Measurements from ENCODE around the gene ARSG.
"Not testable (repeated sequence)": the region's sequence is repeated elsewhere in the genome, so short reads cannot be mapped to it uniquely, and the experiment has no call there.

The ARSG gene

DNA sequence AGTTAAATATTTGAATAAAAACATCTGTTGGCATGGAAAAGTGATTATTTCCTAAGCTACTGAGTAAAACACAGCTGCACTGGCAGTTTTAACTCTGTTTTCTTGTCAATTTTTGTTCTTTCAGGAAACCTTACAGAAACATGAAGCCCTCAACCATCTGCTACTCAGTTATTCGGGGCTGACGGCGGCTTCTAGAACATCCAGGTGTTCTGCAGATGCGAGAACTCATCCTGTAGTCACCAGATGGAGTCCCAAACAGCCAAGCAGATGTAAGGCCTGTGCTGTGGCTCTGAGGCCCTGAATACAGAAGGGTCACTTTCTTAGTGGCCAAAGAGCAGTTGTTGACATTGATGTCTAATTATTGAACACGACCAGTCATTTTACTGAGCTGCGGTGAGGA lies 15.5 kb downstream of the ARSG start:
- DNase-seq (ENCODE audit: low read depth in 2 of 2), result no peak

DNA sequence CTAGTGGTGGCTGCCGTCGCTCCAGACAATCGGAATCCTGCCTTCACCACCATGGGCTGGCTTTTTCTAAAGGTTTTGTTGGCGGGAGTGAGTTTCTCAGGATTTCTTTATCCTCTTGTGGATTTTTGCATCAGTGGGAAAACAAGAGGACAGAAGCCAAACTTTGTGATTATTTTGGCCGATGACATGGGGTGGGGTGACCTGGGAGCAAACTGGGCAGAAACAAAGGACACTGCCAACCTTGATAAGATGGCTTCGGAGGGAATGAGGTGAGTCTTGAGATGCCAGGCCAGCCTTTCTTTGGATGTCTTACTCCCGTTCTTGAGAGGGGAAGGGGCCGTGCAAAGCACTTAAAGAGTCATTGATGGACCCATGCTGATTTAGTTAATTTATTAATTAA lies 16.1 kb downstream of the ARSG start:
- no peak for DNase-seq (ENCODE audit: low read depth in 2 of 2)

DNA sequence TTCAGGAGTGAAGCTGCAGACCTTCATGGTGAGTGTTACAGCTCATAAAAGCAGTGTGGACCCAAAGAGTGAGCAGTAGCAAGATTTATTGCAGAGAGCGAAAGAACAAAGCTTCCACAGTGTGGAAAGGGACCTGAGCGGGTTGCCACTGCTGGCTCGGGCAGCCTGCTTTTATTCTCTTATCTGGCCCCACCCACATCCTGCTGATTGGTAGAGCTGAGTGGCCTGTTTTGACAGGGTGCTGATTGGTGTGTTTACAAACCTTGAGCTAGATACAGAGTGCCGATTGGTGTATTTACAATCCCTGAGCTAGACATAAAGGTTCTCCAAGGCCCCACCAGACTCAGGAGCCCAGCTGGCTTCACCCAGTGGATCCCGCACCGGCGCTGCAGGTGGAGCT lies 17.2 kb downstream of the ARSG start:
- not testable (repeated sequence) for DNase-seq (ENCODE audit: low read depth in 2 of 2)

DNA sequence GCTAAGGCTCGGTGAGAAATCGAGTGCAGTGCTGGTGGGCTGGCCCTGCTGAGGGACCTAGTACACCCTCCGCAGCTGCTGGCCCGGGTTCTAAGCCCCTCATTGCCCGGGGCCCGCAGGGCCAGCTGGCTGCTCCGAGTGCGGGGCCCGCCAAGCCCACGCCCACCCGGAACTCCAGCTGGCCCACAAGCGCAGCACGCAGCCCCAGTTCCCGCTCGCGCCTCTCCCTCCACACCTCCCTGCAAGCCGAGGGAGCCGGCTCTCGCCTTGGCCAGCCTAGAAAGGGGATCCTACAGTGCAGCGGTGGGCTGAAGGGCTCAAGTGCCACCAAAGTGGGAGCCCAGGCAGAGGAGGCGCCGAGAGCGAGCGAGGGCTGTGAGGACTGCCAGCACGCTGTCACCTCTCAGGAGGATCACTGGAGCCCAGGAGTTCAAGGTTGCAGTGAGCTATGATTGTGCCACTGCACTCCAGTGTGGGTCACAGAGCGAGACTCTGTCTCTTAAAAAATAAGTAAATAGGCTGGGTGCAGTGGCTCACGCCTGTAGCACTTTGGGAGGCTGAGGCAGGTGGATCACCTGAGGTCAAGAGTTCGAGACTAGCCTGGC lies 17.9 kb downstream of the ARSG start:
- not testable (repeated sequence) for DNase-seq (ENCODE audit: low read depth in 2 of 2)

DNA sequence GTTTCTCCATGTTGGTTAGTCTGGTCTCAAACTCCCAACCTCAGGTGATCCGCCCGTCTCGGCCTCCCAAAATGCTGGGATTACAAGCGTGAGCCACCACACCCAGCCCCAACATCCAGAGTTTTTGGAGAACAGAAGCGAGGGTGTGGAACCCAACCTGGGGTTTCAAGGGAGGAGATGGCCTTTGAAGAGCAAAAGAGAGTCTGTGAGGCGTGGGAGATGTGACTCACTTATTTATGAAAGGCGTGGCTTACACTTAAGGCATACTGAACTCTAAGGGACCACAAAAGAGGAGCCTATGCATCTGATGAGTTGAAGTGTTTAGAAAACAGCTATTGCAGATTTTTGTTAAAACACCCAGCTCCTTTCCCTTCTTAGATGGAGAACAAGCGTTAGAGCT lies 18.9 kb downstream of the ARSG start:
- peak in 1 of 2 donors; percentile 40 for DNase-seq (ENCODE audit: low read depth in 2 of 2)

DNA sequence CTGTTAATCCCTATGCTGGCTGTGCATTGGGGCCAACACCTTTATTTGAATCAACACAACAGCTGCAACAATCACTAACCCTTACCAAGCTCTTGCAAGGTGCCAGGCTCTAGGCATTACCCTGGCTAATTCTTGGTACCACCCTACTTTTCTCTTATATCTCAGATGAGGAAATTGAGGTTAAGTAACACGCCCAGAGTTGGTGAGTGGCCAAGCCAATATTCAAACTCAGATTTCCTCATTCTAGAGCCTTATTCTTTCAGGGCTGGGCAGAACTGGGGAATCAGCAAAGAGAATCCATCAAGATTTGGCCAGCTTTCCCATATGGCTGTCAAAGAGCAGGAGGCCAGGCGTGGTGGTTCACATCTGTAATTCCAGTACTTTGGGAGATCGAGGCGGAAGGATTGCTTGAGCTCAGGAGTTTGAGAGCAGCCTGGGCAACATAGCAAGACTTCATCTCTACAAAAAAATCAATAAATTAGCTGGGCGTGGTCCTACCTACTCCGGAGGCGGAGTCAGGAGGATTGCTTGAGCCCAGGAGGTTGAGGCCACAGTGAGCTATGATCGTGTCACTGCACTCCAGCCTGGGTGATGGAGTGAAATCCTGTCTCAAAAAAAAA lies 23.7 kb downstream of the ARSG start:
- DNase-seq (ENCODE audit: low read depth in 2 of 2), result no peak

DNA sequence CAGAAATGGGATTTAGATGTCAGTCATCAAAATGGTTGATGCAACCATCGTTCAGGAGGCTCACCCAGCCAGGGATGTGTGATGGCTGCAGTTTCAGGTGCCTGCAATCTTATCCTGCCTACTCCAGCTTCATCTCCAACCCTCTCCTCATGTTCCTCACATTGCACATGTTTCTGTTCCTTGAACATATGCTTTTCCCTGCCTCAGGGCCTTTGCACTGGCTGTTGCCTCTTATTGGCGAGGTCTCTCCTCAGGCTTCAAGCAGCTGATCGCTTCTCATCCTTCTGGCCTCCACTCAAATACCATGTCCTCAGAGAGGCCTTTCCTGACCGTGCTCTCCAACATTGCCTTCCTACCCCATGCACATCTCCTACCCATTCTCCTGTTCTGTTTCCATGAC lies 24.6 kb downstream of the ARSG start:
- DNase-seq (ENCODE audit: low read depth in 2 of 2), result no peak

DNA sequence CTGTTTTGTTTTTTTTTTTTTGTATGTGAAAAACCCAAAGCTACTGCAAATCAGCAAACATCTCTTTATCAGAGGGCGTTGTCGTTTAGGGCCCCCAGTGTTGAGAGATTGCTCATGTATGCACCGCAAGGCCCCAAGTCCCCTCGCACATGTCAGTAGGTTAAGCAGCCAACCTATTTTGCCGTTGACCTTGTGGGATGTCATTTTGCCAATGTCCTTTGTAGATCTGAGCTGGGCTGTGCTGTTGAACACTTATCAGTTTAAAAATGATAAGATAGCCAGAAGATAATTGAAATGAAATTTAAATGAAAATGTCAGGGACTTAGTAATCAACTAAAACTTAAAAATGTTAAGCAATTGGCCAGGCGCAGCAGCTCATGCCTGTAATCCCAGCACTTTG lies 26.2 kb downstream of the ARSG start:
- DNase-seq (ENCODE audit: low read depth in 2 of 2), result no peak

DNA sequence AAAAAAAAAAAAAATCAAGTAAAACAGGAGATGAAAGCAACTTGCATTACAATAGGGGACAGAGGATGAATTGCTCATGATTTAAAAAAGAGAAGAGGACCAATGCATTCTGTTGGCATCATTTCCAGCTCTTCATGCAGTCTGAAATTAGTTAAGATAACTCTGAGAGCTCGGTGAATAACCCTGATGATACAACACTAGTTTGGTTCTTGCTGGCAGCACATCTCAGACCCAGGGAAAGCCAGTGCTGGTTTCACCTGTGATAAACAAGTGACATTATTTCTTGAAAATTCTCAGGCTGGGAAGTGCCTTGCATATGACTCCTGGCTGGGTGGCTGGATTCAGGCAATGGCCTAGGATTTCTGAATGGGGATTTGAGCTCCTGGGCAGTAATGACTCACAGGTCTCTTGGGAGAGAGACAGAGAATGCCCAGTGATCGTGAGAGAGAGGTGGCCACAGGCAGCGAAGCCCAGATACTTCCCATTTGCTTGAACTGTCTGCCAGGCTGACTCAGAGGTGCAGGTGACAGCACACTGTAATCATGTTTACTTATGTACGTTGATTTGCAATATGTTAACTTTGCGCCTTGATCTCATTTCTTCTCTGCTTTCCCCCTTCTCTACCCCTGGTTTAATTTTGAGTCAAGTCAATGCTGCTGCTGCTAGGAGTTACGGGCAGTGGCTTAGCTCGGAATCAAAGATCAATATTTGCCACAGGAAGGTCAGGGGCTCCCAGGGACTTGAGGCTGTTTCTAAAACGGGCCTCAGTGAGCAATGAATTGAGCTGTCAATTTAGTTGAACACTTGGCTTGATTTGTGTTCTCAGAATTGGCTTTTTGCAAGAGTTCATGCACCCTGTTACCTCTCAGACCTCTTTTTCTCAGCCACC lies 27.1 kb downstream of the ARSG start:
- no peak for DNase-seq (ENCODE audit: low read depth in 2 of 2)

DNA sequence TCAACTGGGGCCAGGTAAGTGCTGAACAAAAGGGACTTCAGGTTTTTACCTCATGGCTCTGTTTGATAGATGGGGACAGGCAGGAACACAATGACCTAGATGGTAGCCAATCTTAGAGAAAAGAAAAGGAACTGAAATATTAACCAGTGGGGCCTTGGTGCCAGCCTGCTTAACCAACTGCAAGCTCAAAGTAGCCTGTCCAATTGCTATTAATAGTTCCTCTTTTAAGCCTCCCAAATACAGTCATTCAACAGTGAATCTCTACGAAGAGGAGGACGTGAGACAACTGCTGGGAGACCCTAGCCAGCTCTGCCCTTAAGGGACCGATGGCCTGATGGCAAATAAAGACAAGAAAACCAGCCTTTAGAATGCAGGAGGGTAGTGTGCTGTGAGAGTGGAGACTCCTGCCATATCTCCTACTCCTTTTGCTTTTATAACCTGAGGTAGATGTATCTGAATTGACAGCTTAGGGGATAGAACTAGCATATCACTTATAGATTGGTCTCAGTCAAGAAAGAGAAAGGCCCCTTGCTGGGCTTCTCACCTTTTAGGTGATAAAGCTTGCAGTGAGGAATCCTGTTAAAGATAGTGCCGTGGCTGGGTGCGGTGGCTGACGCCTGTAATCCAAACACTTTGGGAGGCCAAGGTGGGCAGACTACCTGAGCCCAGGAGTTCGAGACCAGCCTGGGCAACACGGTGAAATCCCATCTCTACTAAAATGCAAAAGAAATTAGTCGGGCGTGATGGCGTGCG lies 28.3 kb downstream of the ARSG start:
- DNase-seq (ENCODE audit: low read depth in 2 of 2), result no peak

DNA sequence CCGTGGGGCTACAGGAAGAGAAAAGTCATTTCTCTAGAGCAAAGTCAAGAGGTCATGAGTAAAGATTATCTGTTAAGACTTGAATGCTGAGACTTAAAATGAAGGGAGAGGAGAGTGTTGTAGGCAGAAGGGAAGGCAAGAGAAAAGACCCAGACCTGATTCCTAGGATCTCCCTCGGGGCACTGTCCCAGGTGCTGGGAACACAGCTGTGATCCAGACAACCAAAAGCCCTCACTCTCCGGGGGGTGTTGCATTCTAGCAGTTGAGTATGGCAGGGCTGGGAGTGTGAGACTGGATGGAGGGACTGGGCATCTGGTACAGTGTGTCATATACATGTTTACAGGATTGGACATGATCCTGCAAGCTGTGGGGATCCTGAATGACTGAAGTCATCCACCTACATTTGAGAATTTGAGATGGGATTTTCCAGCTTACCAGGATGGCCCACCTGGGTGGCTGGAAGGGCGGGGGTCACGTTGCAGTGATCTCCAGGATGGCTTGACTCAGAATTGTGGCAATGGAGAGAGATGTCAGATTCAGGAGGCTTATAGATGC lies 29.1 kb downstream of the ARSG start:
- DNase-seq (ENCODE audit: low read depth in 2 of 2), result no peak

DNA sequence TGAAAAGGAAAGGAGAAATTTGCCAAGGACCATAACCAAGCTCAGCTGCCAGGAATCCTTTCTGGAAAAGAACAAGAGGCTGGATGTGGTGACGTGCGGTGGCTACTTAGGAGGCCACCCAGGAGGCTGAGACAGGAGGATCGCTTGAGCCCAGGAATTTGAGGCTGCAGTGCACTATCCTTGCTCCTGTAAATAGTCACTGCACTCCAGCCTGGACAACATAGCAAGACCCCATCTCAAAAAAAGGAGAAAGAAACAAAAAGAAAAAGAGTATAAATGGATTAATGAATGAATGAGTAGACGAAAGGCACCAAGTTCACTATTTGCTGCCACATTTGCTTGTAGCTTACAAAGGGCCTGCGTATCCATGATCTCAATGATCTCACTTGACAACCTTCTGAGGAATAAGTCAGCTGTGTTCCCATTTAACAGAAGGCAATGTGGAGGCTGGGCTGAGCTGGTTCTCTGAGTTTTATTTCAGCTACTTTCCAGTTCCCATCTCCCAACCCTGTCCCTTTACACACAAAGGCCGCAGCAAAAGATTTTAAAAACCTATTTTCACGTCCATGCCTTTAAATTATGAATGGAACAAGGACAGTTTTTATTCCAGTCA lies 29.8 kb downstream of the ARSG start:
- no peak for DNase-seq (ENCODE audit: low read depth in 2 of 2)

DNA sequence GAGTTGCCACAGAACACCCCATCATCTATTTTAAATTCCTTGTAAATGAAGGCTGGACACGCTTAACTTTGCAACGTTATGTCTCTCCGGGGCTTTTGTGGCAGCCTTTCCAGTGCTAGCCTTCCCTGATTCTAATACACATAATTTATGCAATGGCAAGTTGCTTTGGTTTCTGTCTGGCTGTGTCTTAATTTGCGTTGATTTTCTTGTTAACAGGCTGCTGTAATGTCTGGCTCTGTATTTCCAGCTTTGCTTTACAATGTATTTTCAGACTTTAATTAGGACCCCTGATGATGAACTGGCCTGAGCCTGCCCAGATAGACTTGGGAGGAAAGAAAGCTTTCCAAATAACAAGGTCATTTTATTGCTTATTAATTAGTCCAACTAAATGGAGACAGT lies 30.3 kb downstream of the ARSG start:
- no peak for DNase-seq (ENCODE audit: low read depth in 2 of 2)

DNA sequence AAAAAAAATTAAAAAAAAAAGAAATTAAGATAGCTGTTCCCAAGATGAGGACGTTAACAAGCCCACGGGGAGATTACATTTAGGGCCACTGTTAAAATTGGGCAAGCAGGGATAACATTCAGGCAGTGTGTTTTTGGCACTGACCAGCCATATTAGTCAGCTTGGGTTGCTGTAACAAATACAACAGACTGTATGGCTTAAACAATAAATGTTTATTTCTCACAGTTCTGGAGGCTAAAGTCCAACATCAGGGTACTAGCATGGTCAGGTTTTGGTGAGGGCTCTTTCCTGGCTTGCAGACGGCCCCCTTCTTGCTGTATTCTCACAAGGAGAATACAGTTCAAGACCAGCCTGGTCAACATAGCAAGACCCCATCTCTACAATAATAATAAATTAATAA lies 31.3 kb downstream of the ARSG start:
- DNase-seq (ENCODE audit: low read depth in 2 of 2), result no peak

DNA sequence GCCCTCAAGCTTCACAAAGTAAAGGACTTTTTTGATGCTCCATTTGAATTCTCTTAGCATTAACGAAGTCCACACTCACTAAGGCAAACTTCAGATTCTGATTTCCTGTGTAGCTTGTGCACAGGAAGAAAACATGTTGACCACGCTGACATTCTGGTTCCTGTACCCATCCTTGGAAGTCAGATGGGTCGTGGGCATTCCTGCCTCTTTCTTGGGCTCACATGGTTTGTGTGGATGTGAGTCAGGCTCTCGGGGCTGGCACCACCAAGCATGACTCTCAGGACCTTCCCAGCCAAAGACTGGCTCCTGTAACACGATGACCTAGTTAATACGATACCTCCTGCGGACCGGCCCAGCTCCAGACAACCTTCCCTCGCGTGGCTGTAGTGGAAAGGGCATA lies 32.8 kb downstream of the ARSG start:
- DNase-seq (ENCODE audit: low read depth in 2 of 2), result no peak

DNA sequence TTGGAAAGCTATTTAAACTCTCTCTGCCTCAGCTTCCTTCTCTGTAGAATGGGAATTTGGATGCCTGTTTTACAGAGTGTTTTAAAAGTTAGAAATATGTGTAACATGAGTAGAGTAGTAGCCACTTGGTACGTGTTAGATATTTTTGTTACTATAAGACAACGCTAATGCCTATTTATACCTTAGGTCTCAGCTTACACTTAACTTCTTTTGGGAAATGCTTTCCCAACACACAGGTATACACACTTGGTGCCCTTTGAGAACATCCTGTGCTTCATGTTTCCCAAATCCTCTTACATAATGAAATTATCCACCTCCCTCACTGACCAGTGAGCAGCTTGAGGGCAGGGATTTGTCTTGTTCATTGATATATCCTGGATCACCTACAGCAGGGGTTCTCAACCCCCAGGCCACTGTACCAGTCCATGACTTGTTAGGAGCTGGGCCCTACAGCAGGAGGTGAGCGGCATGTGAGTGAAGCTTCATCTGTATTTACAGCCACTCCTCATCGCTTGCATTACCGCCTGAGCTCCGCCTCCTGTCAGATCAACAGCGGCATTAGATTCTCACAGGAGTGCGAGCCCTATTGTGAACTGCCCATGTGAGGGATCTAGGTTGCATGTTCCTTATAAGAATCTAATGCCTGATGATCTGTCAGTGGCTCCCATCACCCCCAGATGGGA lies 33.5 kb downstream of the ARSG start:
- DNase-seq (ENCODE audit: low read depth in 2 of 2), result no peak

DNA sequence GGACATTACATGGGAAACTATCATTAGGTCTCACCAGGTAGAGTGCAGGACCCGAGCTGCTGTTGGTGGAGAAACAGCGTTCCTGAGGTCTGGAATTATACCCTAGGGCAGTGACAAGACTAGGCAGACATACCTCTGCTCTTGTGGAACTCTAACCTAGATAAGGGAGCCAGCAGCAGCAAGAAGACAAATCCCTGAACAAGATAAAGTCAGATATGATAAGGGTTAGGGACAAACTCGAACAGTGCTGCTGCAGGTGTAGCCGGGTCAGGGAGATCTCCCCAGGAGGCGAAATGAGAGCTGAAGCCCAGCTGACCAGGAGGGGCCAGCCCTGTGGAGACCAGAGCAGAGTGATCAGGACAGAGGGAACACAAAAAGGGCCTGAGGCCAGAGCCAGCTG lies 34.7 kb downstream of the ARSG start:
- no peak for DNase-seq (ENCODE audit: low read depth in 2 of 2)

DNA sequence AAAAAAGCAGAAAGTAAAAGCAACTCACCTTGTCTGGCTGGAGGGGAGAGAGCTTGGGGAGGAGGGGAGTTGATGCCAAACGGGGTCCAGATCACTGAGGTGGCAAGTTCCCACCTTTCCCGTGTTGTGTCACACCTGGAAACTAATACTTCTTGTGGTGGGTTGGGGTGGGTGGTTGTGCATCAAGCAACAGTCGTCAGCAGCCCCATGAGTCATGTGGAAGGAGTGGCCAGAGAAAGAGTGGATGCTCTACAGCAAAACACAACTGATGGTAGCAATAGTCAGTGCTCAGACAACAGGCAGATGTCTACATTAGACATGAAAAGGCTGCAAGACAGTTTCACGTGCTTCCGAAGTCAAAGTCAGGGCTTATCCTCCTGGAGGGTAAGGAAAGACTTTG lies 35.4 kb downstream of the ARSG start:
- no peak for DNase-seq (ENCODE audit: low read depth in 2 of 2)

DNA sequence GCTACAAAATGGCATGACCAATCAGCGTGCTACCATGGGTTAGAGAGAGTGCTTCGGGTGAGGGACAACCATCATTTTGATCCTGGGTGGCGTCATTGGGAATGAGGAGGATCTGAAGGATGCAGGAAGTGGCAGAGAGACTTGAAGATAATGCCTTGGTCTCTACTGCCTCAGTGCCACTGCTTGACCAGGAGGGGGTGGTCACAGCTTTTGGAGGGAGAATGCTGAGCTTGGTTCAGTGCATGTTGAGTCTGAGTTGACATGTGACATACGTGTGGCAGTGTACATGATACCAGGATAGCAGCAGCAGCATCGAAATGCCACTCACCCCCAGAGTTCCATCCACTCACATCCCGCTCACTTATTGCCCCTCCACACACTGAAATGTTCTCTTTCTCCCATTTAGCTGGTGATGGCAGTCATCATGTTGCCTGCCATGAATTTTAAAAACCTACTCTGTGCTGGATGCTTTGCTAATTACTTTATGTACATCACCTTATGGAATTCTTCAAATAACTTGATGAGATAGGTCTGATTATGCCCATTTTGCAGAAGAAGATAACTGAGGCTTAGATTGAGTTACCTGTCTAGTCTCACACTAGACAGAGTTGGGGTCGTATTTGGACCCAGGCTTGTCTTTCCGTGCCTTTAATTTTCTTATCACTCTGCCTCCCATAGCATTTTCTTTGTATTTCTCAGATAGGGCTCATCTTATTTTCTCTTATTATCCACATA lies 36.7 kb downstream of the ARSG start:
- DNase-seq (ENCODE audit: low read depth in 2 of 2), result no peak

DNA sequence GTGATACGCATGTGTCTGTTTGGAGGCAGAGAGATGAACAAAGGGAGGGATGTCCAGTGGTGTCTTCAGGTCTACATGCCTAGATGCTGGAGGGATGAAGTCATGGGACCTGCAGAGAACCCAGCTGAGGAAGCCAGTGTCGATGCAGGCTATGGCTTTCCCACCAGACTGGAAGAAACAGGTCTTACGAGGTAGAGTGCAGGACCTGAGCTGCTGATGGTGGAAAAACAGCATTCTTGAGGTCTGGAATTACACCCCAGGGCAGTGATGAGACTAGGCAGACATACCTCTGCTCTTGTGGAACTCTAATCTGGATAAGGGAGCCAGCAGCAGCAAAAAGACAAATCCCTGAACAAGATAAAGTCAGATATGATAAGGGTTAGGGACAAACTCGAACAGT lies 37.4 kb downstream of the ARSG start:
- DNase-seq (ENCODE audit: low read depth in 2 of 2), result no peak

Data from stimulated activated CD4-positive, alpha-beta T cell treated with anti-CD3 and anti-CD28 coated beads, Interleukin-1b, Interleukin-23, amount 100 ng/mL, for 4 hours (primary cell).